OCI-LY1 (cell line): ENCODE data around the gene SLC2A13.

Source experiments
- CTCF ChIP-seq: fragments of 200-600 bp; sonication (generic), shearing (Covaris generic); IDR thresholded peaks from 2 replicates; pipeline ENCODE4 v1.5.1; 2017; ENCODE audit warnings: mild to moderate bottlenecking, antibody characterized with exemption, low read length, moderate library complexity, mixed read lengths
- EZH2 ChIP-seq: fragments of 200-600 bp; sonication (generic), shearing (Covaris generic); IDR thresholded peaks from 2 replicates; pipeline ENCODE4 v1.8.0; 2017; ENCODE audit warnings: borderline replicate concordance, mixed run types, mild to moderate bottlenecking, antibody characterized with exemption, low read length, moderate library complexity, mixed read lengths

GRCh38 chr12:39868328-39868725, 237.6 kb downstream of the SLC2A13 start:
- TF ChIP-seq CTCF (no peak), EZH2 (no peak)
